CMK (cell line): ENCODE measurements around the gene DDIT4.
A peak's percentile ranks its signal among the peaks of the same experiment; 100 is the strongest.

ENCODE experiments used
- DNase-seq: peaks from one replicate; pipeline ENCODE4 v3.0.0-alpha.2; 2010; ENCODE audit warnings: low read depth

Gene DDIT4

GRCh38 chr10:72318418-72319262 is 44.9 kb downstream of the DDIT4 start:
- no peak for DNase-seq

- peak; percentile 90 for DNase-seq
Observed at GRCh38 chr10:72319416-72320254, 45.9 kb downstream of the DDIT4 start.

GRCh38 chr10:72320676-72321247 is 47.0 kb downstream of the DDIT4 start:
- DNase-seq: peak; percentile 98

- DNase-seq: no peak
Observed at GRCh38 chr10:72321248-72322029, 47.7 kb downstream of the DDIT4 start.

GRCh38 chr10:72322030-72322279 is 48.2 kb downstream of the DDIT4 start:
- no peak for DNase-seq

- DNase-seq: no peak
Observed at GRCh38 chr10:72322280-72323058, 48.7 kb downstream of the DDIT4 start.

GRCh38 chr10:72323108-72323749 is 49.5 kb downstream of the DDIT4 start:
- DNase-seq: no peak

- no peak for DNase-seq
Observed at GRCh38 chr10:72323771-72324191, 50.1 kb downstream of the DDIT4 start.
